Fibroblast of mammary gland (primary cell): ENCODE measurements around the gene FIP1L1.

Experiments used
- DNase-seq: peaks from one replicate; pipeline ENCODE4 v3.0.0-alpha.2; 2010; ENCODE audit warnings: low read depth
- H3K4me3 ChIP-seq: 2 replicates; pipeline ENCODE4 v1.5.1; 2011; ENCODE audit warnings: low read depth, mild to moderate bottlenecking, low read length, moderate library complexity; ENCODE audit not compliant: control insufficient read depth
- TF ChIP-seq, protein P1 (sequence below): conservative IDR thresholded peaks from 2 replicates; pipeline ENCODE4 v1.5.1; 2011; ENCODE audit warnings: low read depth, low read length, inconsistent platforms; ENCODE audit not compliant: control insufficient read depth, insufficient read depth

Gene FIP1L1

DNA sequence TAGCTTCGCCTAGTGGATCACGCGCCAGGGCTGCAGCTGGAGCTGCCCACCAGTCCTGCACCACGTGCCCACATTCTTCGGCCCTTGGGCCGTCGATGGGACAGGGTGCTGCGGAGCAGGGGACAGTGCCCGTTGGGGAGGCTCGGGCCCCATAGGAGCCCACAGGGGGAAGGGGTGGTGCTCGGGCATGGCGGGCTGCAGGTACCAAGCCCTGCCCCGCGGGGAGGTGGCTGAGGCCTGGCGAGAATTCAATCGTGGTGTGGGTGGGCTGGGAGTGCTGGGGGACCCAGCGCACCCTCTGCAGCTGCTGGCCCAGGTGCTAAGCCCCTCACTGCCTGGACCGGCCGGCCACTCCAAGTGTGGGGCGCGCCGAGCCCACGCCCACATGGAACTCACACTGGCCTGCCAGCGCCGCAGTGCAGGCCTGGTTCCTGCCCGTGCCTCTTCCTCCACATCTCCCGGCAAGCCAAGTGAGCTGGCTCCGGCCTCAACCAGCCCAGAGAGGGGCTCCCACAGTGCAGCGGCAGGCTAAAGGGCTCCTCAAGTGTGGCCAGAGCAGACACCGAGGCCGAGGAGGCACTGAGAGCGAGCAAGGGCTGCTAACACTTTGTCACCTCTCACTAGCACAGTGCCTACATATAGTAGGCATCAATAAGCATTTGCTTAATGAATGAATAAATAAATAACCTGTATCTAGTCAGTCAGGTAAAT, 23.3 kb upstream of the FIP1L1 start:
- TF ChIP-seq, protein P1, sequence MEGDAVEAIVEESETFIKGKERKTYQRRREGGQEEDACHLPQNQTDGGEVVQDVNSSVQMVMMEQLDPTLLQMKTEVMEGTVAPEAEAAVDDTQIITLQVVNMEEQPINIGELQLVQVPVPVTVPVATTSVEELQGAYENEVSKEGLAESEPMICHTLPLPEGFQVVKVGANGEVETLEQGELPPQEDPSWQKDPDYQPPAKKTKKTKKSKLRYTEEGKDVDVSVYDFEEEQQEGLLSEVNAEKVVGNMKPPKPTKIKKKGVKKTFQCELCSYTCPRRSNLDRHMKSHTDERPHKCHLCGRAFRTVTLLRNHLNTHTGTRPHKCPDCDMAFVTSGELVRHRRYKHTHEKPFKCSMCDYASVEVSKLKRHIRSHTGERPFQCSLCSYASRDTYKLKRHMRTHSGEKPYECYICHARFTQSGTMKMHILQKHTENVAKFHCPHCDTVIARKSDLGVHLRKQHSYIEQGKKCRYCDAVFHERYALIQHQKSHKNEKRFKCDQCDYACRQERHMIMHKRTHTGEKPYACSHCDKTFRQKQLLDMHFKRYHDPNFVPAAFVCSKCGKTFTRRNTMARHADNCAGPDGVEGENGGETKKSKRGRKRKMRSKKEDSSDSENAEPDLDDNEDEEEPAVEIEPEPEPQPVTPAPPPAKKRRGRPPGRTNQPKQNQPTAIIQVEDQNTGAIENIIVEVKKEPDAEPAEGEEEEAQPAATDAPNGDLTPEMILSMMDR: no peak

DNA sequence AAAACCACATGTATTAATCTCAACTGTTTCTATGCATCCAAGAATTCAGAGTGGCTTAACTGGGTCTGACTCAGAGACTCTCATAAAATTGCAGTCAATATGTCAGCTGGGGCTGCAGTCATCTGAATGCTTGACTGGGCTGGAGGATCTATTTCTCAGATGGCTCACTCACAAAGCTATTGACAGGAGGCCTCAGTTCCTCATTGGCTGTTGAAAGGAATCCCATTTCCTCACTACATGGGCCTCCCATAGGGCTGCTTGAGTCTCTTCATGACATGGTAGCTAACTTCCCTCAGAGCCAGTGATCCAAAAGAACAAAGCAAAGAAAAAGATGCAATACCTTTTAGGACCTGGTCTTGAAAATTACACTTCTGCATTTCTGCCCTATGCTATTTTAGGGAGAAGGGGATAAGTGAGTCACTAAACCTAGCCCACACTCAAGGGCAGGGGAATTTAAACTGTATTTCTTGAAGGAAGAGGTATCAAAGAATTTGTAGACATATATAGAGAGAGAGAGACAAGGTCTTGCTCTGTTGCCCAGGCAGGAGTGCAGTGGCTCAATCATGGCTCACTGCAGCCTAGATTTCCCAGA, 21.4 kb upstream of the FIP1L1 start:
- TF ChIP-seq, protein P1: no peak
- H3K4me3 ChIP-seq: no peak overlapping the region
- peak; percentile 24 for DNase-seq

More for the DNA sequence above, 23.3 kb upstream of the FIP1L1 start:
- H3K4me3 ChIP-seq: no peak overlapping the region
- no peak for DNase-seq

DNA sequence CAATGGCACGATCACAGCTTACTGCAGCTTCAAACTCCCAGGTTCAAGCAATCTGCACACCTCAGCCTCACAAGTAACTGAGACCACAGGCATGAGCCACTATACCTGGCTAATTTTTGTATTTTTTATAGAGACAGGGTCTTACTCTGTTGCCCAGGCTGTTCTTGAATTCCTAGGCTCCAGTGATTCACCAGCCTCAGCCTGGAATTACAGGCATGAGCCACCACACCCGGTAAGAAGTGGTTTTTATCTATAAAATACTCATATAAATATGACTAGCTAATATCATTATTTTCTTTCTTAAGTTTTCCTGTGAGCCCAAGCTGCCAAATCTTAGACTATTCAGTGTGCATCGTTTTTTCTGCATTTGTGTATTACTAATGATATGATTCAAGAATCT, 16.0 kb upstream of the FIP1L1 start:
- TF ChIP-seq, protein P1: no peak
- peak; percentile 28 for DNase-seq
- H3K4me3 ChIP-seq: no peak overlapping the region

DNA sequence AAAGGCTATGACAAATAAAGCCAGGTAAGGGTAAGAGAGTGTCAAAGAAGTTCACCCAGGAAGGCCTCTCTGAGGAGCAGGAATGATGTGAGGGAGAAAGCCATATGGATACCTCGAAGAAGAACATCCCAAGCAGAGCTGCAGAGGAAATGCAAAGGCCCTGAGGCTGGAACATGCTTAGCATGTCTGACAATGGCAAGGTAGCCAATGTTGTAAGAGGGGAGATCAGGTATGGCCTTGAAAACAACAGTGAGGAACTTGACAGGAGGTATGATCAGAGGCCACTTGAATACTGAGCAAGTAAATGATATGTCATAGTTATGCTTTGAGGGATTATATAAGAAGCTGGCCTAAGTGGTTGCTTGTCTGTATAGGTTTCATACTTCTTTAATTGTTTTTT, 15.3 kb upstream of the FIP1L1 start:
- H3K4me3 ChIP-seq: no peak overlapping the region
- no peak for DNase-seq
- TF ChIP-seq, protein P1: no peak

DNA sequence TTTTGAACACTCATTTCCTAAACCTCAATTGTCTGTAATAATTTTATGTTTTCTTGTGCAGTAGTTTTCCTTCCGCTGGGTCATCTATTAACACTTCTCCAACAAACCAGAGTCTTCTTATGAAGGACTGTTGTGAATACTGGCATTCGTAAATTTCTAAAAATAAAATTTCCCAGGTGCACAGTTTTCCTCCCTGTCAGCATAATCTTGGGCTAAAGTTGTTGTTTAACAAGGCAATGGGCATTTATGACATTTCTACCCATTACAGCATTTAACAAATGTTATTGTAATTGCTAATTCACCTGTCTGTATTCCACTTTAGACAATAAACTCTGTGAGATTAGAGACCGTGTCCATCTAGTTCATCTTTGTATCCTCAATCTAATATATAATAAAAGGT, 12.8 kb upstream of the FIP1L1 start:
- TF ChIP-seq, protein P1: no peak
- H3K4me3 ChIP-seq: peak overlapping the region; percentile 95
- no peak for DNase-seq

DNA sequence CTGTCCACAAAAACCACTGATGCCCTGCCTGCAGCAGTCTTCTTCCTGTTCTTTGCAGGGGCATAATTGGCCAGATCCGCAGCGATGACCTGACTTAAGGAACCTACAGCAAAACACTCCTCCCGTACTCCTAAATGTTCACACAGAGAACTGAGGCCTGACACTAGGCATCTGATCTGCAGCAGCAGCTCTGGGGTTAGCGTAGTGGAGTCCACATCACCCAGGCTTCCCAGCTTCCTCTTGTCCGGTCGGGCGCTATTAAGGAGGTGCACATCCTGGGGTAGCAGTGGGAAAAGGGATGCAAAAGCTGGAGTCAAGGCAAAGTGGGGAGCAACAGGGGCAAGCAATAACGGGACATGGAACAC, 12.3 kb upstream of the FIP1L1 start:
- peak; percentile 40 for DNase-seq
- peak overlapping the region; percentile 95 for H3K4me3 ChIP-seq

More for the DNA sequence above, 12.3 kb upstream of the FIP1L1 start:
- TF ChIP-seq, protein P1: no peak
